H9 (cell line): ENCODE data around the gene CPA2. TPM values are rescaled to one million over a fixed set of nuclear protein-coding genes. Genes with fewer than 3 reads are reported as not detected.
"Not testable (repeated sequence)": the region's sequence is repeated elsewhere in the genome, so short reads cannot be mapped to it uniquely, and the experiment has no call there.

ENCODE experiments used
- DNase-seq: peaks from one replicate; pipeline ENCODE4 v3.0.0-alpha.2; 2017
- H2AFZ ChIP-seq: one replicate; pipeline ENCODE4 v1.6.1; 2013; ENCODE audit warnings: mild to moderate bottlenecking, low read length, control low read depth, moderate library complexity
- H2AK5ac ChIP-seq: 2 replicates; pipeline ENCODE4 v1.6.1; 2013; ENCODE audit warnings: low read length, control low read depth, mixed read lengths; ENCODE audit not compliant: insufficient read length
- H2BK120ac ChIP-seq: one replicate; pipeline ENCODE4 v1.6.1; 2013; ENCODE audit warnings: low read depth, mild to moderate bottlenecking, low read length, control low read depth, inconsistent platforms; ENCODE audit not compliant: poor library complexity, severe bottlenecking
- H2BK12ac ChIP-seq: 2 replicates; pipeline ENCODE4 v1.6.1; 2013; ENCODE audit warnings: low read length, control low read depth, mixed read lengths, low read depth; ENCODE audit not compliant: insufficient read length
- H2BK15ac ChIP-seq: 2 replicates; pipeline ENCODE4 v1.6.1; 2013; ENCODE audit warnings: low read depth, low read length, control low read depth
- H2BK20ac ChIP-seq: one replicate; pipeline ENCODE4 v1.6.1; 2013; ENCODE audit warnings: low read depth, mild to moderate bottlenecking, low read length, control low read depth, inconsistent platforms; ENCODE audit not compliant: poor library complexity, severe bottlenecking
- H2BK5ac ChIP-seq: 2 replicates; pipeline ENCODE4 v1.6.1; 2013; ENCODE audit warnings: low read length, control low read depth, mixed read lengths; ENCODE audit not compliant: insufficient read length
- H3K14ac ChIP-seq: 2 replicates; pipeline ENCODE4 v1.6.1; 2013; ENCODE audit warnings: low read length, control low read depth; ENCODE audit not compliant: insufficient read depth
- H3K18ac ChIP-seq: 2 replicates; pipeline ENCODE4 v1.6.1; 2013; ENCODE audit warnings: low read depth, mild to moderate bottlenecking, mixed read lengths, low read length, control low read depth; ENCODE audit not compliant: insufficient read length
- H3K23ac ChIP-seq: 2 replicates; pipeline ENCODE4 v1.6.1; 2013; ENCODE audit warnings: low read length, control low read depth, mixed read lengths, low read depth; ENCODE audit not compliant: insufficient read length
- H3K23me2 ChIP-seq: 2 replicates; pipeline ENCODE4 v1.6.1; 2013; ENCODE audit warnings: low read depth, mild to moderate bottlenecking, mixed read lengths, low read length, control low read depth; ENCODE audit not compliant: insufficient read length, poor library complexity, severe bottlenecking
- H3K27ac ChIP-seq: 2 replicates; pipeline ENCODE4 v1.5.1; 2013; ENCODE audit warnings: low read length, control low read depth, mixed read lengths, low read depth; ENCODE audit not compliant: insufficient read length
- H3K27me3 ChIP-seq: 2 replicates; pipeline ENCODE4 v1.6.1; 2013; ENCODE audit warnings: low read length, control low read depth, inconsistent platforms; ENCODE audit not compliant: insufficient read depth
- H3K4ac ChIP-seq: 2 replicates; pipeline ENCODE4 v1.6.1; 2013; ENCODE audit warnings: low read depth, mild to moderate bottlenecking, control low read depth, inconsistent platforms, low read length, moderate library complexity
- H3K4me1 ChIP-seq: 2 replicates; pipeline ENCODE4 v1.6.1; 2013; ENCODE audit warnings: low read length, control low read depth, inconsistent platforms; ENCODE audit not compliant: insufficient read depth
- H3K4me2 ChIP-seq: 2 replicates; pipeline ENCODE4 v1.6.1; 2013; ENCODE audit warnings: low read length, control low read depth, mixed read lengths; ENCODE audit not compliant: insufficient read length, insufficient read depth
- H3K56ac ChIP-seq: 2 replicates; pipeline ENCODE4 v1.6.1; 2013; ENCODE audit warnings: low read depth, mild to moderate bottlenecking, mixed read lengths, low read length, control low read depth; ENCODE audit not compliant: insufficient read length
- H3K79me1 ChIP-seq: 2 replicates; pipeline ENCODE4 v1.6.1; 2013; ENCODE audit warnings: low read depth, mild to moderate bottlenecking, moderate library complexity, low read length, control low read depth, inconsistent platforms; ENCODE audit not compliant: insufficient read depth, poor library complexity, severe bottlenecking
- H3K79me2 ChIP-seq: 2 replicates; pipeline ENCODE4 v1.6.1; 2013; ENCODE audit warnings: low read length, control low read depth, inconsistent platforms; ENCODE audit not compliant: insufficient read depth
- H3K9ac ChIP-seq: 2 replicates; pipeline ENCODE4 v1.6.1; 2013; ENCODE audit warnings: low read length, control low read depth, mixed read lengths; ENCODE audit not compliant: insufficient read length; ENCODE audit errors: extremely low read depth
- H3K9me3 ChIP-seq: one replicate; pipeline ENCODE4 v1.6.1; 2013; ENCODE audit warnings: low read depth, low read length, inconsistent platforms; ENCODE audit not compliant: control insufficient read depth
- H3T11ph ChIP-seq: one replicate; pipeline ENCODE4 v1.6.1; 2013; ENCODE audit warnings: mild to moderate bottlenecking, low read length, control low read depth, inconsistent platforms
- H4K20me1 ChIP-seq: one replicate; pipeline ENCODE4 v1.6.1; 2013; ENCODE audit not compliant: control insufficient read depth, insufficient read length, insufficient read depth
- H4K5ac ChIP-seq: 2 replicates; pipeline ENCODE4 v1.6.1; 2013; ENCODE audit warnings: low read depth, mild to moderate bottlenecking, mixed read lengths, low read length, control low read depth; ENCODE audit not compliant: insufficient read length
- H4K8ac ChIP-seq: replicated peaks from 2 replicates; pipeline ENCODE4 v1.6.1; 2013; ENCODE audit warnings: low read length, control low read depth, mixed read lengths, low read depth; ENCODE audit not compliant: insufficient read length
- H4K91ac ChIP-seq: 2 replicates; pipeline ENCODE4 v1.6.1; 2013; ENCODE audit warnings: low read depth, mild to moderate bottlenecking, moderate library complexity, mixed read lengths, low read length, control low read depth; ENCODE audit not compliant: insufficient read length
- H3K27ac Mint-ChIP-seq, 3 experiments: 2 replicates in 2 of 3; 3 replicates in 1 of 3; pipeline ENCODE4 v1.8.0; 2020 to 2021; ENCODE audit warnings: mixed read lengths in 3 of 3, mild to moderate bottlenecking in 1 of 3, moderate library complexity in 1 of 3
- H3K27me3 Mint-ChIP-seq: 2 replicates; pipeline ENCODE4 v1.8.0; 2021; ENCODE audit warnings: low read depth, mild to moderate bottlenecking, moderate library complexity, mixed read lengths
- H3K36me3 Mint-ChIP-seq, 3 experiments: 2 replicates in 2 of 3; 3 replicates in 1 of 3; pipeline ENCODE4 v1.8.0; 2020 to 2021; ENCODE audit warnings: low read depth in 3 of 3, mixed read lengths in 3 of 3; ENCODE audit not compliant: insufficient read depth in 1 of 3
- H3K4me1 Mint-ChIP-seq, 2 experiments: 2 replicates each; pipeline ENCODE4 v1.8.0; 2020; ENCODE audit warnings: mixed read lengths in 2 of 2
- H3K4me3 Mint-ChIP-seq, 2 experiments: 2 replicates in 1 of 2; 3 replicates in 1 of 2; pipeline ENCODE4 v1.8.0; 2020 to 2021; ENCODE audit warnings: mild to moderate bottlenecking in 2 of 2, mixed read lengths in 2 of 2, moderate library complexity in 1 of 2
- H3K9me3 Mint-ChIP-seq, 2 experiments: 2 replicates in 1 of 2; 3 replicates in 1 of 2; pipeline ENCODE4 v1.8.0; 2020; ENCODE audit warnings: mild to moderate bottlenecking in 2 of 2, mixed read lengths in 2 of 2, moderate library complexity in 1 of 2
- WGBS: extraction: QIAGEN DNeasy Blood & Tissue Kit; methylation state at CpG from one replicate; pipeline ENCODE4 v1.1.7; 2013; ENCODE audit warnings: missing lambda C conversion rate, low lambda C conversion rate, mixed read lengths; ENCODE audit not compliant: insufficient read length; ENCODE audit errors: extremely low coverage; 5-methylcytosine and 5-hydroxymethylcytosine counted together
- total RNA-seq: library from RNA; stranded (reverse); gene quantifications from 2 replicates; pipeline ENCODE4 v1.2.1, GENCODE V29; 2021

The CPA2 gene
- total RNA-seq, 1 experiment from 2014 or later: not detected

- not testable (repeated sequence) for H3K9ac ChIP-seq, H3K27me3 Mint-ChIP-seq, H3K4me1 Mint-ChIP-seq, H3K9me3 ChIP-seq, H4K5ac ChIP-seq, H3K56ac ChIP-seq, H2BK120ac ChIP-seq, H3K4me3 Mint-ChIP-seq, H3K79me2 ChIP-seq, H3T11ph ChIP-seq, H3K23ac ChIP-seq, H3K23me2 ChIP-seq, H3K36me3 Mint-ChIP-seq, H2BK12ac ChIP-seq, DNase-seq, H2AK5ac ChIP-seq, H4K91ac ChIP-seq, H4K8ac ChIP-seq, H2BK15ac ChIP-seq, H3K9me3 Mint-ChIP-seq, H3K79me1 ChIP-seq, H4K20me1 ChIP-seq, H3K27me3 ChIP-seq, H3K4me2 ChIP-seq, H3K14ac ChIP-seq, H2AFZ ChIP-seq, H2BK20ac ChIP-seq, H3K18ac ChIP-seq, H3K4ac ChIP-seq, H3K27ac Mint-ChIP-seq, H2BK5ac ChIP-seq, H3K27ac ChIP-seq, H3K4me1 ChIP-seq
- WGBS: no CpG with 5 or more reads among the region's 1 CpG
Observed at GRCh38 chr7:130246491-130246890, 20.2 kb upstream of the CPA2 start.

GRCh38 chr7:130248842-130249241 is 17.8 kb upstream of the CPA2 start:
- not testable (repeated sequence) for H3K23me2 ChIP-seq, H3K18ac ChIP-seq

More at GRCh38 chr7:130248842-130249241, 17.8 kb upstream of the CPA2 start:
- not testable (repeated sequence) for H2BK5ac ChIP-seq, H4K91ac ChIP-seq, H3K27me3 Mint-ChIP-seq, H3K56ac ChIP-seq, H3K14ac ChIP-seq, H2AK5ac ChIP-seq, H4K5ac ChIP-seq, H3K4me3 Mint-ChIP-seq, H2BK120ac ChIP-seq, H3K4me2 ChIP-seq, H3K9ac ChIP-seq, H2BK20ac ChIP-seq, H3K79me2 ChIP-seq, H3T11ph ChIP-seq, H3K27me3 ChIP-seq, H3K9me3 ChIP-seq, H4K8ac ChIP-seq, H3K4me1 Mint-ChIP-seq, H3K4me1 ChIP-seq, DNase-seq, H4K20me1 ChIP-seq, H3K79me1 ChIP-seq, H3K4ac ChIP-seq, H3K36me3 Mint-ChIP-seq, H2AFZ ChIP-seq, H3K27ac Mint-ChIP-seq, H3K23ac ChIP-seq, H2BK12ac ChIP-seq, H3K27ac ChIP-seq, H2BK15ac ChIP-seq
- H3K9me3 Mint-ChIP-seq: peaks cover 11 to 13% of the 10 kb centered on the region in 2 experiments; a peak in 3 of 5 replicates
- WGBS: no CpG with 5 or more reads among the region's 5 CpGs
